ENCODE measurements around the gene CAPZB.

The CAPZB gene

DNA sequence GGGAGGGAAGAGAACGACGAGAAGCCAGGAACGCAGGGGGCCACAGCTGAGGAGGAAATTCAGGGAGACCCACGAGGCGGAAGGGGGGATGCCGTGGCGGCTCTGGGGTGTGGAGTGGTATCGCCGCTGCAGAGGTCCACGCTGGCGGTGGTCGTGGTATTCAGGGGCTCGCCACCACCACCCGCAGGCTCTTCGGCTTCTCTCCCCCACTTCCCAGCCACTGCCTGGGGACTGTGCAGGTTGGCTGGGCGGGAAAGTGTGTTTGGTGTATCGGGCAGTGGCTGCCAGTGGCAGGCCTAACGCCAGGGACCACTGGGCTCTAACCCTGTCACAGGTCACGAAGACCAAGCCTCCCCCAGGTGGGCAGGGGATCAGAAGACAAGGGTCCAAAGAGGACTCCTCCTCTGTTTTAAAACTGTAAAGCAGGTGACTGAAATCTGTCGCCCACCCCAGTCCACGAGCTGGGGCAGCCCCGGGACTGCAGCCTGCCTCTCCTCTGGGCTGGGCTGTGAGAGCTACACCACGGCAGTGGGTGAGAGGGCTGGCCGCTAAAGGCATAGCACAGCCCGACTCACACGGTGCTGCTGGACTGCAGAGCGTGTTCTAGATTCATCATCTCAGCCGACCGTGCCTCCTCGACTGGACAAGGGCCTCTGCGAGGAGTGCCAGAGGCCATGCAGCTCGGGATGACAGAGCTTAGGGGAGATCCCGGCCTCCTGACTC, 142.3 kb downstream of the CAPZB start:
- DNase-seq: no peak

DNA sequence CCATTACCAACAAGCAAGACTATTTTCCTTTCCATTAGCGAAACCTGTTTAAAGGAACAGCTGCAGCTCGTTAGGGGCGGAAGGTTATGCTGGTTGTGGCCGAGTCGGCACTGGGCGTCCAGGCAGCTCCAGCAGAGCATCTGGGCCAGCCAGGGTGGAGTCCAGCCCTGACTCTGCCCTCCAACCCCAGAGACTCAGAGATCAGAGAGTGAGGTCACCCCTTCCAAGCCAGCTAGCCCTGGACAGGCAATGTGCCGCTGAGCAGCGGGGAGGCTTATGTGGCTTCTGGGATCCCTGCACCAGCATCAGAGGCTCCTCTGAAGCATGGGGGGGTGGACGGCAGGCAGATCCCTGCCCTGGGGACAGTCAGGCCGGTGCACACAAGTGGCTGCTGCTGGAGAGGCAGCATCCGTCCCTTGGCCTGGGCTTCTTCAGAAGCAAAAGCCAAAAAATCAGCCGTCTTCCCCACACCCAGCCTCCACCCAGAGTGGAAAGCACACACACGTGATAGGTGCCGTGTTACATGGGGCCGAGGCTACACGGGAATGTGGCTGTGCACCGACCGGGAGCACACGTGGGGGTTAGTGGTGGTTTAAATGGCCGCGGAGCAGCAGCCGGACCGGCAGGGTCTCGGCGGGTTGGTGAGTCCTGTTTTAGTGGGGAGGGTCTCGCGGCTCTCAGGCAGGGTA, 143.1 kb downstream of the CAPZB start:
- DNase-seq: no peak

DNA sequence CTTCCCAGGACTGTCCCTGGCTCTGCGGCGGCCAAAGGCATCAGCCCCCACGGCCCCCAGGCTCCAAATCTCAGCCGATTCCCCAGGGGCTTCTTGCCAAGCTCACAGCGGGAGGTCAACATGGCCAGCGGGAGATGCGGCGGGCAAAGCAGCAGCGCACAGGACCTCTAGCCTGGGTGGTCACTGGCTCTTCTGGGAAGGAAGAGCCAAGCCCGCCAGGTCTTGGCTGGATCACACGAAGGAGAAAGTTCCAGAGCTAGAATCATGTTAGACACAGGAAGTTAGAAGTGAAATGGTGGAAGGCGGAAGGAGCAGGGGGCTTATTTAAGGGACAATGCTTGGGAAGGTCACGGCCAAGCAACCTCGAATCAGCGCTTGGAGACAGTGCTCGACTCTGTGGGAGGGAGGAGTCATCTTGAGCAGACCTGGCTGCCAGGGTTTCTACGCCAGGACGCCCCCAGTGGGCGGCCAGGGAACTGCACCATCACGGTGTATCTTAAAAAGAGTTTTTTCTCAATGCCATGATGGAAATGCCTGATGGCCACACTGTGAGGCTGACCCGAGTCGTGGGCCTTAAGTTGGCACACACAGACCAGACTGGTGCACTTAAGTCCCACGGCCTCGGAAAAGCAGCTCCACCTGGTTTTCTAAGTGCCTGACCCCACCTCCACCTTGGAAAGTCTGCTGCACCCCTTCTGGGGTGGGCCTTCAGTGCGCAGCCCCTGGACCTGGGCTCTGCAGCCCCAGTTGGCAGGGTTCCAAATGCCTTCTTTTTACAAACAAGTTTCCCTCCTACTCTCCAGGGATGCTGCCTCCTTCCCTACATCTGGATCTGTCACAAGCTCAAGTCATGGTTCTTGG, 143.9 kb downstream of the CAPZB start:
- DNase-seq: peak; percentile 62

DNA sequence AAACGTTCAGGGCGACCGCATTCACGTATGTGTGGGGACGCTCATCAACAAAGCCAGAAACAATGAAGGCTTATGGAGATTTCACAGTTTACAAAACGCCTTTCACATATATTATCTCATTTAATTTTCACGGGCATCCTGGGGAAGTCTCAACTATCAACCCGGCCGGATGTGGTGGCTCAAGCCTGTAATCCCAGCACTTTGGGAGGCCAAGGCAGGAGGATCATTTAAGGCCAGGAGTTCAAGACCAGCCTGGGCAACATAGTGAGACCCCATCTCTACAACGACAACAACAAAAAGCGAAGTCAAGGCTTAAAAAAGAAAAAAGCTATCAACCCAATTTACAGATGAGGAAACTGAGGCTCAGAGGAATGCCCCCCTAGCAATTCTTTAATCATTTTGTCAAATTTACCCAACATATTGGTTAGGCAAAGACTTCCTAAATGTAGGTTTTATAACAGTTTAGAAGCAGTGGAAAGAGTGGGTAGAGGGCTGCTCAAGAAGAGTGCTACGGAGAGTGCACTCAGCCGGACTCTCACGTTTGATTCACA, 144.9 kb downstream of the CAPZB start:
- DNase-seq: no peak

DNA sequence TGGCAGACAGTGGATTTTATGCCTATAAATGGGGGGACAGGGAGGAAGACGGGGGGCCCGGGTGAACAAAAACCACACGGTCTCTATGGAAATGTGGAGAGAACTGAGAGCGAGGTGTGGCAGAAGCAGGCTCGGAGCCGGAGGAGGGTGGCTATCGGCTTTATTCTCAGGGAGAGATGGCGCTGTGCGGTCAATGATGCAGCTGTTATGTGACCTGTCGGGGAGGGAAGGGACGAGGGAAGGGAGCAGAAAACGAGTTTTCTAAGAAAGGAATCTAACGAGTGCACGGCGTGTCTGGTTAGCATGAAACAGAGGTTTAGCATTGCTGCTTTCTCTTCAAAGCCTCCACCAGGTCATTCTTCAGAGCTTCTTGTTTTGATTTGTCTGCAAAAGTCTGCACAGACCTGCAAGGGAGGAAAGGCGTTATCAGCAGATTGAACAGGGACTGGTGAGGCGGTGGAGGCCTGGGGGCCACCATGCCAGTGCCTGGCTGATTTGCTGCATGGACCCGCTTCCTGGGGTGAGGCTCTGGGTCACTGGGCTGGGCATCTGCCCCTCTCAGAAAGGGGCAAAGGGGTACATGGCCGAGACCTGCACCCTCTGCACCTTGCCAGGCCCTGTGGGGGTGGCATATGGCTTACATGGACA, 146.0 kb downstream of the CAPZB start:
- DNase-seq: no peak

DNA sequence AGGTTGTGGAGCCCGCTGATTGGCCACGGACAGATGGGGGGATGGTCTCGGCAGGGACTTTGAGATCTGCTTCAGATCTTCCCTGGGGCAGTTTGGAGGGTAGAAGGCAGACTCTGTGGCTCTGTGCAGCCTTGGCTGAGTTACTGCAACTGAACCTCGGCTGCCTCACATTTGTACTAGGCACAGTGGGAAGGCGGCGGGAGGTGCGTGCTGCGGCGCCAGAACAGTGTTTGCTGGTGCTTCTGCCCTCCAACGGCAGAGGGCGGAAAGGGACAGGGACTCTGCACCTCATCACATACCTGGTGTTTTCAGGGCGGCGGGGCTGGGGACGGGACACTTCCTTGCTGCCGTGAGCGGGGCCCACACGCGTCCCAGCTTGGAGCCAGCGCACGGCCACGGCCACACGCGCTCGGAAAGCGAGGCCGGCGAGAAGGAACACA, 147.0 kb downstream of the CAPZB start:
- no peak for DNase-seq

DNA sequence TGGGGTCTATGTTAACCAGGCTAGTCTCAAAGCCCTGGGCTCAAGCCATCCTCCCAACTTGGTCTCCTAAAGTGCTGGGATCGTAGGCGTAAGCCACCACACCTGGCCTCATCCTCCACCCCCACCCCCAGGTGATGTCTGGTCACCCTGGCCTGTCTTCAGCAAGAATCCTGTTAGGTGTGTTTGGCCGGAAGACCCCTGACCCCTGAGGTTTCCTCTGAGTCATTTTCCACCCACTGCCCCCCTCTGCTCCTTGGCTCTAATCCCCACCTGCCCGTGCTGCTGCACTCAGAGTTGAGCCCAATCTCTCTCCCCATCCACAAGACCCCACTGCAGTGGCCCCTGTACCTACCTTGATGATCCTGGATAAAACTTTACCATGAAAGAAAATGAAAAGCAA, 148.1 kb downstream of the CAPZB start:
- no peak for DNase-seq

DNA sequence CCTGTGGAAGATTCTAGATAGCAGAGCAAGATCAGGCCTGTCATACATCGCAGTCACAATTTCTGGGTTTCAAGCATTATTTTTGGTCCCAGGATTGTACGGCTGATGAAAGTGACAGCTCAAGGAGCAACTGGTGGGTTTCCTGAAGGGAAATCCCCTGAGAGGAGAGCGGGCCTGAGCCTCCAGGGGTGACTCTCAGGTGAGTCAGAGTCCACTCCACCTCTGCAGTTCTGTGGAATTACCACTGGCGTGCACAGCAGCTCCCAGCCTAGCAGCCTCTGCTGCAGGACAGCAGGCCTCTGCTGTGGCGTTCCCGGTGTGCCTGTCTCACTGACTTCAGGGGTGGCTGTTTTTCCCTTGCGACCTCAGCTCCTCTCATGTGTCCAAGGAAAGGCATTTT, 148.8 kb downstream of the CAPZB start:
- DNase-seq: peak; percentile 13

DNA sequence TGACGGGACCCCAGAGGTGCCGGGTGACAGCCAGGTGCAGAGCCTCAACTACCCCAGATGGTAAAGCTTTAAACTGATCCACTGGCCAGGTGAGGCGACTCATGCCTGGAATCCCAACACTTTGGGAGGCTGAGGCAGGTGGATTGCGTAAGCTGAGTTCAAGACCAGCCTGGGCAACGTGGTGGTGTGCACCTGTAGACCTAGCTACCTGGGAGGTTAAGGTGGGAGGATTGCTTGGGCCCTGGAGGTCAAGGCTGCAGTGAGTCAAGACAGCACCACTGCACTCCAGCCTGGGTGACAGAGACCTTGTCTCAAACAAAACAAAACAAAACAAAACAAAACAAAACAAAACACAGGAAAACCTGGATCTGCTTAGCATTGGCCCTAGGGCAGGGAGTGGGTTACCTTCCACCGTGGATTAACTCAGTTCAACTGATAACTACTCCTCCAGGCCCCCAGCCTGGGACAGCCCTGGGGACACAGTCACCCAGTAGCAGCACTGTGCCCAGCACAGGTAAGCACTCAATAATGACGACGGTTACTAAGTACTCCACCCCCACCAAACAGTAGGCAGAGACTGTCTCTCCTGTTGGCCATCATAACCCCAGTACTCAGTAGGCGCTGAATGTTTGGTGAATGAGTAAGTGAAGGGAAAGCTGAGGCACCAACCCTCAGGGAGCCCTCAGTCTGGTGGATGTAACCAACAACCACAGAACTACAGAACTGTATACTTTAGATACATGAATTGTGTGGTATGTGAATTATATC, 151.6 kb downstream of the CAPZB start:
- no peak for DNase-seq

DNA sequence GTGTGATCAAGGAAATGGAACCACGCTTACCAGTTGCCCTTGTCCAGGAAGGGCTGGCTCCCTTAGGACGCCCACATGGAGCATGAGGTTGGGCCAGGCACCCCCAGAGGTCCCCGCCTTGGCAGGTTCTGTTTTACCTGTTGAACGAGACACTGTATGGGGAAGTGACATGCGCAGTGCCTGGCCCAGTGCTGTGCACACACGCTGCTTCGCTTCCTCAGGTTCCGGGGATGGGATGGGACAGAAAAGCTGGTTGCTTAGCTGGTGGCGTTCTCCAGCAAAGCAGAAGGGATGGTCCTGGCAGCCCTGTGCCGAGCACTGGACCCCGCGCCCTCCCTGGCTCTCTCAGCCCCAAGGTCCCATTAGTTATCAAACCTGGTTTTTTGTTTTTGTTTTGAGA, 152.5 kb downstream of the CAPZB start:
- DNase-seq: no peak

DNA sequence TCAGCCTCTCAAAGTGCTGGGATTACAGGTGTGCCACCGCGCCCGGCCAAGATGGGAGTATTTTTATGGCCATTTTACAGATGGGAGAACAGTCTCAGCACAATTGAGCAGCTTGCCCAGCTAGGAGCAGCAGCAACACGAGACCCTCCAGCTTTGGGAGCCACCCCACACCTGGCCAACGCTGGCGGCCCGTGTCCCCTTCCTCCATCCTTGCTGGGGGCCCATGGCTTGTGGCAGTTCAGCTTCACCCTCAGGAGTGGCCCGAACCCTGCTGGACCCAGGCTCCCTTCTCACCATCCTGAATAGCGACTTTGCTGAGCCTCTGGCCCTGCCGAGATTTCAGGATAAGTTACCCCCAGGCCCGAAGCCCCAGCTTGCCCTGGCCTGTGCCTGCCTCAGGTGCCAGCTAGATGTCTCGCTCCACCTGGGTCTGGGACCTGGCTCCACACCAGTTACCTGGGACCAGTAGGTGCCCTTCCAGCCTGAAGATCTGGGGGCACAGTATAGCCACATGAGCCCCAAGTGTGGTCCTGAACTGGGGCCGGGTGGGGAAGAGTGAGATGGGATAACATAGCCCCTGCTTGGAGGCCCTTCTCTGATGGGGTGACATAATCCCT, 154.0 kb downstream of the CAPZB start:
- no peak for DNase-seq

DNA sequence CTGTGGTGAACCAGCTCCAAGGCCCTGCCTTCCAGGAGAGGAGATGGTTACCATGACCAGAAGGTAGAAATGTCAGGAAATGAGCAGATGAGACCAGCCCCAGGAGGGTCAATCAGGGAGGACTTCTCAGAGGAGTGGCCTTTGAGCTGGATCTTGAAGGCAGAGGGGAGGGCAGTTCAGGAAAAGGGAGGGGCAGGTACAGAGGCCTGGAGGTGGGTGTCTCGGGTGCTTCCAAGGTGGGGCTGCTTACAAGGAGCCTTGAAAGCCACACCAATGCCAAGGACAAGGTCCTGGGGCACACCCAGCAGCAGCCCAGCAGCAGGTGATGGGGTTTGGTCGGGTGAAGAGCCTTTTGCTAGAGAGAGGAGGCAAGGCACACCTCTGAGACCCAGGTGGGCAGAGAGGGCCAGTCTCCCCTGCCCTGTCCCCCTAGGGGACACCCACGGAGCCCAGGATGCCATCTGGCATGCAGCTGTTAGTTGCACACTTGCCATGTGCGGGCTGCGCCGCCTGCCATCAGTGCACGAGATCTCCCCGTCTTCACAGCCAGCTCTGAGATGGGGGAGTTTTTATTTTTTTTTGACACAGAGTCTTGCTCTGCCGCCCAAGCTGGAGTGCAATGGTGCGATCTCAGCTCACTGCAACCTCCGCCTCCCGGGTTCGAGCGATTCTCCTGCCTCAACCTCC, 154.7 kb downstream of the CAPZB start:
- no peak for DNase-seq

DNA sequence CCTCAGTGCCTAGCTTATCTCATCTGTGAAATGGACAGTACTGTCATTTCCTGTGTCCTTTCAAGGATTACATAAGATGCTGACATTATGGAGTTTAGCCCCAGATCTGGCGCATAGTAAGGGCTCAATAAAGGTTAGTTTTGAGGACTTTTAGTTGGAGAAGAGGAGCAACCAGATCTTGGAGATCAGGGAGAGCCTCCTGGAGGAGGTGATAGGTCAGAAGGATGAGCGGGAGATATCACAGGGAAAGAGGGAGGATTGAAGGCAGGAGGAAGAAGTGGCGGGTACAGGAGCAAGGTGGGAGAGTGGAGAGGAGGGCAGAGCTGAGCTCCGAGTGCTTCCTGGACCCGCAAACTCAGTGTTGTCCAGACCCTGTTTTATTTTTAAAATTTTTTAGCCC, 155.7 kb downstream of the CAPZB start:
- DNase-seq: no peak

DNA sequence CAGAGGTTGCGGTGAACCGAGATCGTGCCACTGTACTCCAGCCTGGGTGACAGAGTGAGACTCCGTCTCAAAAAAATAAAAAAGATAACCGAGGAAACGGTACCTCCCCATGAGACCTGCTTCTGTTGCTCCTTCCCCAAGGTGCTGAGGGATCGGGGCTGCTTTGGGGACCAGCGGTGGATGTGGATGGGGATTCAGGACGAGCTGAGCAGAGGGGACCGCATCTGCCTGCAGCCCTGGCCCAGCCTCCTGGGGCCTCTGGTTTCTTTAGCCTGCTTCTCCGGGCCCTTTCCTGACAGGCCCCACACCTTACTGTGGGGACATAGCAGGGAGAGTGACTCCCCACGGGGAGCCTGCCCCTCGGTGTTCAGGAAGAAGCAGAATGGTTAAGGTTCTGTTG, 156.2 kb downstream of the CAPZB start:
- no peak for DNase-seq

DNA sequence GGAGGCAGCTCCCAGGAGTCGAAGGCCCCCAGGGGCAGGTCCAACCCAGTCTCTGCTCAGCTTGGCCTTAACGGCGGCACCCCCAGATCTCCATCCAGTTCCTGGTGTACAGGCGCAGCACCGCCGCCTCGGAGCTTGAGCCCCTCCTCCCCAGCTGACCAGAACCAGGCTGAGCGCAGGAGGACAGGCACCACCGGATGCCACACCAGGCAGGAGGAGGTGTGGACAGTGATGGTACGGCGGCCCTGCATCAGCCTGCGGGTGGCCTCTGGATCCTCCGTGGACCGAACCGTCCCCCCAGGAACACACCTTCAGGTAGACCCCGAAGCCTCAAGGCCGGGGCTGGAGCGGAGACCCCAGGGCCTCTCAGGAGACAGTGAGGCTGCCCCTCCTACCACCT, 156.9 kb downstream of the CAPZB start:
- no peak for DNase-seq

DNA sequence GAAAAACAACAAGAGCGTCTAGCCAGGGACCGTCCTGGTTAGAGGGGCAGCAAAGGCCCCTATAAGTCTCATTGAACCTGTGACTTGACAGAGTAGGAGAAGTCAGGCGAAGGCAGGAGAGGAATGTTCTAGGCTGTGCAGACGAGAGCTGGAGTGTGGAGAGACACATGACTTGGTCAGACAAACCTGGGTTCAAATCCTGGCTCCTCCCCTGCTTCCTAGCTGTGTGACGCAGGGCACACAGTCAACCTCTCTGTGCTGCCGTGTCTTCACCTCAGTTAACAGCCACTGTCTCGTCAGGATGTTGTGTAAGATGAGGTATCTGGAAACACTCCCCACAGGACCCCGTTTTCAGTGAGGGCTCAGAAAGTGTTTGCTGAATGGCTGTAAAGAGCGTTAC, 157.6 kb downstream of the CAPZB start:
- DNase-seq: no peak

DNA sequence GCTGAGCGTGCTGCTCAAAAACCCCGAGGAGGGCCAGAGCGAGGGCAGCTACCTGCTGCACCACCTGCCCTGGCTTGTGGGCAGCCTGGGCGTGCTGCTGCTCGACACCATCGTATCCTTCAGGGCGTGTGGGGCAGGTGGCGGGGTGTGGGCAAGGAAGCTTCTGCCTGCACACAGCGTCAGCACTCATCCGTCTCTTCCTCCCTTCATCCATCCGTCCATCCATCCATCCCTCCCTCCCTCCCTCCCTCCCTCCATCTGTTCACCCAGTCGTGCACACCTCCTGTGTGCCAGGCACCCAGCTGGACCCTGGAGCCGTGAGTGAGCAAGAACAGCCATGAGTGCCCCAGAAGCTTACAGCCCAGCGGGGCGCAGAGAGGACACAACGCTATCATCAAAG, 158.0 kb downstream of the CAPZB start:
- DNase-seq: no peak

DNA sequence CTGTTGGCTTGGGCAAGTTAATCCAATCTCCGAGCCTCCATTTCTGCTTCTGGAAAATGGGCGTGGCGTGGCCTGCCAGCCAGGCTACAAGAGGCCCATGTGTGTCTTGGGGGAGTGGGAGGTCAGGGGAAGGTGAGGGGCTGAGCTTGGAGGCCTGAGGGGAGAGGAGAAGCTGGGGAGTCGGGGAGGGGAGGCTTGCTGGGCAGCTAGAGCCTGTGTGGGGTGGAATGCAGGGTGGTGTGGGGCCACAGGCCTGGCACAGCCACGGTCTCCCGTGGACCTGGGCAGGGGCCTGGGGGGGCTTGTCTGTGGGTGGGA, 158.6 kb downstream of the CAPZB start:
- no peak for DNase-seq

DNA sequence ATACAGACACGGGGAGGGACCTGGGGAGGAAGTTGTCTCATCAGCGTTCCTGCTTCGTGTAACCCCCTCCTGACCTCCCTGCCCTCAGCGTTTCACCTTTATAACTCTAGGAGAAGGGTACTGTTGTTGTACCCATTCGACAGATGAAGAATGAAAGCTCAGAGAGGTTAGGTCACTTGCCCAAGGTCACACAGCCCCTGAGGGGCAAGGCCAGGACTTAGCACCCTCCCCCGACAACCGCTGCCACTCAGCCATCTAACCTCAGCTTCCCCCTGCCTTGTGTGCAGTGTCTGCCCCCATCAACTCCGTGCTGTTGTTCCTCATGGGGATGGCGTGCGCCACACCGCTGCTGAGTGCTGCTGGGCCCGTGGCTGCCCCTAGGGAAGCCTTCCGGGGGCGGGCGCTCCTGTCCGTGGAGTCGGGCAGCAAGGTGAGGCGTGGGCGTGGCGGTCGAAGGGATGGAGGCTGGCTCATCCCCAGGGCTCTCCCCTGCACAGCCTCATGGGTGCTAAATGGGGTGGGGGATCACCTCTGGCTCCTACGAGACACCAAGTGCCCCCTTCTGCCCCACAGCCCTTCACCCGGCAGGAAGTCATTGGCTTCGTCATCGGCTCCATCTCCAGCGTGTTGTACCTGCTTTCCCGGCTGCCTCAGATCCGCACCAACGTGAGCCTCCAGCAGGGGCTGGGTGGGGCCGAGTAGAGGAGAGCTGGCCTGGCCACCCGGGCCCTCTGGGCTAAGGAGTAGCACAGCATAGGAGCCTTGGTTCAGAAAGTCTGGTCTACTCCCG, 159.2 kb downstream of the CAPZB start:
- DNase-seq: no peak

DNA sequence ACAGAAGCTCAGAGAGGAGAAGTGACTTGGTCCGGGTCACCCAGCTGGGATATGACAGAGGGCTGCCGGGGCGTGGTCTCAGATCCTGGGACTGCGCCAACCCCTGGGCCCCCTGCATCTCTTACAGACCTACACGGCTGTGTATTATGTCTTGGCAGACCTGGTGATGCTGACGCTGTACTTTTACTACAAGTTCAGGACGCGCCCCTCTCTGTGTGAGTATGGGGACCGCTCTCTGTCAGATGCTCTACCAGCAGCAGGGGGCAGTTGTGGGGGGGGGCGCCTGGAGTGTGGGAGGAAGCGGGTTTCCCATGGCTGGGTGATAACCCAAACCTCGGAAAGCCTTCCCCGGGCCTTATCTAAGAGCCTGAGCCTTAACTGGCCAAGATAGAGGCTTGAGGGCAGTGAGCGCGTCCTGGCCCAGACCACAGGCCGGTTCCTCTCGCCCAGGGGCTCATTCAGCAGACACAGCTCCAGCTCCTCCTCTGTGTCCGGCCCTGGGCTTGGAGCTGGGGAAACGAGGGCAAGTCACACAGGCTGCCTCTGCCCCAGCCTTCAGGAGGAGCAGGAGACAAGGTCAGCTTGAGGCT, 159.9 kb downstream of the CAPZB start:
- no peak for DNase-seq
